Left lung (tissue), 10 donors: ENCODE measurements around the gene MAL. TPM values are rescaled to one million over a fixed set of nuclear protein-coding genes. Genes with fewer than 3 reads are reported as not detected.

Source experiments
- ATAC-seq: fragments of 200-7000 bp; cut with Tn5 transposase; one replicate; pipeline ENCODE4 v1.9.1; 2020; ENCODE audit warnings: moderate library complexity
- DNase-seq, 4 donors: peaks; one replicate each; pipeline ENCODE4 v3.0.0-alpha.2; 2013 to 2020
- H3K27ac ChIP-seq, 2 donors: fragments of 200-600 bp; sonication (generic) in 1 of 2; one replicate each; pipeline versions ENCODE4 v1.5.0 to v1.8.0; 2020 to 2021
- H3K27me3 ChIP-seq, 2 donors: fragments of 200-600 bp; sonication (generic) in 1 of 2; one replicate each; pipeline versions ENCODE4 v1.5.0 to v1.8.0; 2020 to 2021
- H3K36me3 ChIP-seq, 2 donors: fragments of 200-600 bp; sonication (generic) in 1 of 2; one replicate each; pipeline versions ENCODE4 v1.5.0 to v1.8.0; 2020 to 2021
- H3K4me1 ChIP-seq, 2 donors: fragments of 200-600 bp; one replicate each; pipeline ENCODE4 v1.8.0; 2021
- H3K4me3 ChIP-seq, 2 donors: fragments of 200-600 bp; sonication (generic) in 1 of 2; one replicate each; pipeline versions ENCODE4 v1.5.0 to v1.8.0; 2020 to 2021; ENCODE audit warnings: mild to moderate bottlenecking in 1 of 2
- H3K9me3 ChIP-seq, 2 donors: fragments of 200-600 bp; sonication (generic) in 1 of 2; one replicate each; pipeline versions ENCODE4 v1.5.0 to v1.8.0; 2020 to 2021
- CTCF ChIP-seq, 2 donors: fragments of 200-600 bp; sonication (generic) in 1 of 2; IDR thresholded peaks; one replicate each; pipeline versions ENCODE4 v1.5.0 to v1.8.0; 2021; ENCODE audit warnings: antibody characterized with exemption in 2 of 2
- intact Hi-C, 2 donors: fragments of 100-400 bp; cut with DNase I; formaldehyde crosslinking; loops; one replicate each; pipeline versions ENCODE4 v1.11.2 to v1.14.2; 2022
- polyA plus RNA-seq, 6 donors: library from polyadenylated mRNA; unstranded; fragments of 120-200 nt; gene quantifications; one replicate each; pipeline ENCODE4 v1.2.1, GENCODE V29; 2013; ENCODE audit not compliant: insufficient read length in 6 of 6
- total RNA-seq, 2 donors: library from RNA; stranded (reverse); fragmentation: NEBNext Ultra II Directional; extraction: Animal tissue kit (Norgen Biotek cat#: 25700); gene quantifications; one replicate each; pipeline ENCODE4 v1.2.1, GENCODE V29; 2021
- donor health status: DM: no; HTN: yes; CAD: no.
- donor health status: DM: no; HTN: no; CAD: no.

MAL gene
- total and polyA plus RNA-seq, 8 donors: 0.76 to 13.6 (median 1.8) TPM

GRCh38 chr2:94993176-94994062 lies 32.1 kb upstream of the MAL start:
- ATAC-seq: no peak

GRCh38 chr2:94994063-94994913 lies 31.2 kb upstream of the MAL start:
- intact Hi-C loops: no loop called here
- ATAC-seq (no peak), DNase-seq (peak in 1 of 4 donors; percentile 16)
- Histone ChIP-seq H3K27me3 (peaks cover 0 to 27% of the 10 kb centered on the region in 2 donors), H3K4me3 (no peak overlapping the region), H3K4me1 (no peaks in the 10 kb centered on the region), H3K36me3 (no peaks in the 10 kb centered on the region), H3K9me3 (no peaks in the 10 kb centered on the region), H3K27ac (no peak overlapping the region)
- no peak for TF ChIP-seq CTCF (IDR thresholded peaks at IDR 0.05)

More at GRCh38 chr2:94993176-94994062, 32.1 kb upstream of the MAL start:
- intact Hi-C loops: no loop called here
- TF ChIP-seq CTCF (IDR thresholded peaks at IDR 0.05): no peak
- no peaks in the 10 kb centered on the region for H3K36me3 ChIP-seq
- no peaks in the 10 kb centered on the region for H3K4me1 ChIP-seq
- H3K9me3 ChIP-seq: no peaks in the 10 kb centered on the region
- no peak overlapping the region for H3K27ac ChIP-seq
- peak in 1 of 4 donors; percentile 21 for DNase-seq
- H3K27me3 ChIP-seq: peaks cover 0 to 18% of the 10 kb centered on the region in 2 donors
- H3K4me3 ChIP-seq: no peak overlapping the region

GRCh38 chr2:94994914-94995552 lies 30.5 kb upstream of the MAL start:
- DNase-seq (peak in 1 of 4 donors; percentile 2), ATAC-seq (no peak)
- no peaks in the 10 kb centered on the region for H3K9me3 ChIP-seq
- H3K27me3 ChIP-seq: peaks cover 0 to 34% of the 10 kb centered on the region in 2 donors
- intact Hi-C loops: no loop called here
- H3K36me3 ChIP-seq: no peaks in the 10 kb centered on the region
- H3K27ac ChIP-seq: no peak overlapping the region
- H3K4me1 ChIP-seq: no peaks in the 10 kb centered on the region
- H3K4me3 ChIP-seq: no peak overlapping the region
- no peak for TF ChIP-seq CTCF (IDR thresholded peaks at IDR 0.05)

- ATAC-seq: no peak
- DNase-seq: peak in 1 of 4 donors; percentile 14
- Histone ChIP-seq H3K27me3 (peaks cover 0 to 34% of the 10 kb centered on the region in 2 donors), H3K27ac (no peak overlapping the region), H3K36me3 (no peaks in the 10 kb centered on the region), H3K9me3 (no peaks in the 10 kb centered on the region), H3K4me3 (no peak overlapping the region), H3K4me1 (no peaks in the 10 kb centered on the region)
- TF ChIP-seq CTCF (IDR thresholded peaks at IDR 0.05): no peak
- intact Hi-C loops: no loop called here
Observed at GRCh38 chr2:94995553-94996304, 29.8 kb upstream of the MAL start.
